ENCODE measurements around the gene KPNB1.
A peak's percentile ranks its signal among the peaks of the same experiment; 100 is the strongest.
"Not testable (repeated sequence)": the region's sequence is repeated elsewhere in the genome, so short reads cannot be mapped to it uniquely, and the experiment has no call there.

Gene KPNB1

DNA sequence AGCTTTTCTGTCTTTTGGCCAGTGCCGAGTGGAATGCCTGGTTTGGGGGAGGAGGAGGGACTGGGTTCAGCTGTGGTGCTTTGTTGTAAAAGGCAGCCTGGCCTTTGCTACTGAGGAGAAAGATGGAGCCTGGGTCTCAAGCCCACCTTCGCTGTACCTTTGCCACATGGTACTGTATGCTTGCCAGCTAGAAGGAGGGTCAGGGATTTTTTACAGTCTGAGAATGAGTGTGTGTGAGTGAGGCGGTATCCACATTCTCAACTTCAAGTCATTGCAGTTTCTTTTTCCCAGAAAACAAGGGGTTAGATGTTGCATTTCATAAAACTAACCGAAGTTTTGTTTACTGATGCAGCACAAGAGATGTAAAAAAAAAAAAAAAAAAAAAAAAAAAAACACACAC, 33.0 kb downstream of the KPNB1 start:
- DNase-seq, result not testable (repeated sequence)

- DNase-seq, result no peak
Observed at GRCh38 chr17:47684025-47684424, 34.3 kb downstream of the KPNB1 start.

DNA sequence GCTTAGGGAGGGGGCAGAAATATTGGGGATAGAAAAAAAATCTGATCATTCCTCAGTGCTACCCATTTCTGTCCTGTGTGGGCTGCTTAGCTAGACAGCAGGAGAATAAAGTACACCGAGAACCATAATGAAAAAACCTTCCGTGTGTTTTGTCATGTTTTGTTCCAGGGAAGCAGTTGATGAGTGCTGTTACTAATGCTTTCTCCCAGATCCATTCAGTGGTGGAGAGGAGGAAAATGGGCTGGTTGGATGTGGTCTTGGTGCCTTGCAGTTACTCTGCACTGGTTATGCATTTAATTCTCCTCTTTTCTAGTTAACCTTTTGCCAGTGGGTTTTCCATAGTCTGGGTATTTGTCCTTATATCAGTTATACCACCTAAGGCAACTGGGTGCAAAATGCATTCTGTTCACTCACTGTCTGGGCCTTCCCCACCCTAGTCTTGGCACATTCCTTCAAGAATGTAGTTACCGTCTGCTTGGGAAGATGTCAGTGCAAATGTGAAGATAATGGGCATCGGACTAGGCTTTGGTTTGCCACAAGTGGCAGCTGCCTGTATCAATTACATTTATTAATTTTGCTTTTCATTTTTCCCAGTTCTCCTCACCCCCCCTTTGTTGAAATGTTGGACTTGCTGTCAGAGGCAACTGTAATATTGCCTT, 34.9 kb downstream of the KPNB1 start:
- no peak for DNase-seq

- DNase-seq, result peak; percentile 24
Observed at GRCh38 chr17:47685556-47686275, 36.0 kb downstream of the KPNB1 start.

- peak; percentile 53 for DNase-seq
Observed at GRCh38 chr17:47686276-47686635, 36.5 kb downstream of the KPNB1 start.

GRCh38 chr17:47686664-47687327, 37.1 kb downstream of the KPNB1 start:
- DNase-seq, result no peak

DNA sequence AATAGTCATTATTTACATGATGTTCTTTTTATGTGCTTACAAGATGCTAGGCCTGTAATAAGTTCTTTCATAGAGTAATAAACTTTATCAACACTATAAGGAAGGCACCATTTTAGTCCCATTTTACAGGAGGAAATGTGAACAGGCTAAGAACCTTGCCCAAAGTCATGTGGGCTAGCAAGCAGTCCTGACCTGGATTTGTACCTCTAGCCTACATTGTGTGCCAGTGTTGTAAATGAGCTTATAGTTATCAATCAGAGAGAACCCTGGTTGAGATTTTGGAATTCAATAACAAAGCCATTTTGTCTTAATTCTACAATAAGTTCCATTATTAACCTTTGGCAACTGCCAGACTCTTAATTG, 37.6 kb downstream of the KPNB1 start:
- DNase-seq, result no peak

DNA sequence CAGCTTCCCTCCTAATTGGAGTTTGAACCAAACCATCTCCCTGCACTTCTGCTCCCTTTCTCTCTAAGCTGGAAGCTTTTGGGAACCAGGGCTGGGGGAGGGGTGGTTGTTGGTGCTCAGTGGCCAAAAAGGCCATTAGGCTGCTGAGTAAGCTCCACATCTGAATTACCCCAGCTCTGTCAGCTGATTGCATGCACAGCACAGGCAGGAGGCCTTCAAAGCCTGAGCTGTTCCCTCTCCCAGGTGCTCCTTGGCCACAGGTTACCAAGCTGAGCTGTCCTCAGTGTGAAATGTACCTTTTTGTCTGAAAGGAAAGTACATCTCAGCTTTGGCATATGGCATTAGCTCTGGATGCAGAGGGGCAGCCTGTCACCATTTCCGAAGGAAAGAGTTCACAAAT, 38.0 kb downstream of the KPNB1 start:
- DNase-seq, result peak; percentile 38

DNA sequence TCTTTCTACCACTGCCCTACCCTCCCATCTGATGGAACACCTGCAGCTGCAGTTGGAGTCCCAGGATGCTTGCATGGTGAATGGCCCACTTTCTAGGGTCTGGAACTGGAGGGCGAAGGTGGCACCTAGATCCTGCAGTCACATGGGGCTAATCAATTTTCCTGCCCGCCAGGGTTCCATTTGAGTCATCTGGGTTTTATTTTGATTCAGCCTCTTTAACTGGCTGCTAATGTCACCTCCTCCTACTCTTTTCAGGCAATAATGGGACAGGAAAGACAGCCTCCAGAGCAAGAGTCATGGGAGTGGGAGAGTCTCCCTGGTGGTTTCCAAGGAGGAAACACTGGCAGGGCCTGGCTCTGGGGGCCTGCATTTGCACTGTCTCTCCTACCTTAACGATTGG, 40.4 kb downstream of the KPNB1 start:
- no peak for DNase-seq

DNA sequence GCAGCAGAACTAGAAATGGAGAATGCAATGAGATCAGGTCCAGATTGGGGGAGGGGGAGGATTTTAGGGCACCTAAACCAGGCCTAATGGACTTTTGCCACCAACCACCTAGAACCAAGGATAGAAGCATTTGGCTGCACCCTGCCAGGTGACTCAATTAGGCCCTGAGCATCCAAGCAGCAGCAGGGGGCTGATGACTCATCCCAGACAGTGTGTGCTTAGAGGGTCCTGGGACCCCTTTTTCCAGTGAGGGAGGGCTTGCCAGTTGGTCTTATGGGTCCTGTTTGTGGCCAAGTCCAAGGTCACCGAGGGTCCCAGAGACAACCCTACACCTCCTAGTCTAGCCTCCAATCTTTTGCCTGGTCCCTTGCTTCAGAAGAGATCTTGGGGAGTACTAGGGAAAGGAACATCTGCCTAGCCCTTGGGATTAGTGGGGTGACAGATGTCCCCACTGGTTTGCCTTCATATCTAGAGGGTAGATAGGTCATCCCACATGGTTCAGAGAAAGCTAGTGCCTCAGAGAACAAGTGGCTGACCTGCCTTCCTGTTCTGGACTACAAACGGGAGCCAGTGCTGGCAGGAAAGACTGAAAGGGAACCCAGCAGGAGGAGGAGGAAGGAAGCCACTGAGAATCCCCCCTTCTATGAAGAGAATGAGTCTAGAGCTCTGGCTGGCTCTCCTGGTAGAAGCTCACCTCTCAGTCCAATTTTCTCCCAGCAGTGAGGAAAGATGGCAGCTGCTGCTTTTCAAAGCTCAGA, 42.6 kb downstream of the KPNB1 start:
- DNase-seq, result no peak

DNA sequence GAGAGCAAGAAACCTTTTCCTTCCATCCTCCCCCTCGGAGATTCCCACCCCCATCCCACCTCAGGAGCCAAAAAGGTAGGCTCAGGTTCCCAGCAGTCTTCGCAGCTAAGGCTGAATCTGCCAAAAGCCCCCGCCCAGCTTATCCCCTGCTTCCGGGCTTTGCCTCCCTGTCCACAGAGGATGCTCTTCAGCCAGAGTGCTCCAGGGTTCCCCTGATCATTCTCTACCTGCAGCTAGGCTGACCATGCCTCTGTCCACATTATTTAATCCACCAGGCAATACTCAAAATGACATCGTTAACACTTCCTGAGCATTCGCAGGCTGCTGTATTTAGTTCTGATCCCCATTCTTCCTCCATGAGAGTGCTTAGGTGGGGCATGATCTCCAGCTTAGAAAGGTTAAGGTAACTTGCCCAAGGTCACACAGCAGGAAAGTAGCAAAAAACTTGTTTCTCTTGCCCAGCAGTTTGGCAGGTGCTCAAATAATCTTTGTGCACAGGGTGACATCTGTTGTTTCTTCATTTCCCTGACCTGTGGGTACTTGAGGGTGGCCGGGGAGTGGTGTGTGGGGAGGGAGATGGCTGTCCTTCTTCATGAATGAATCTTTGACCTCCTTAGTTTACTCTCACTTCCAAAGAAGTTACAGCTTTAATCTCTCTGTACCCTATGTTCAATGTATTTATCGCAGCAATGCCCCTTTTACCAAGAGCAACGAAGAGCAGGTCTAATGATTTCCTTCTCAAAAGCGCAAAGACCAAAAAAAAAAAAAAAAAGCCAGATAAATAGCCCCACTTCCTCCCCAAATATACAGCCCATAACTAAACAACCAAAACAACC, 43.4 kb downstream of the KPNB1 start:
- no peak for DNase-seq

- DNase-seq, result peak; percentile 71
Observed at GRCh38 chr17:47693731-47694580, 44.2 kb downstream of the KPNB1 start, which contains the start of gene TBKBP1. TBKBP1 (plus strand) TSS chr17:47694161; CDS start chr17:47696113, 1,952 bp downstream.

- peak; percentile 57 for DNase-seq
Observed at GRCh38 chr17:47694581-47695428, 45.1 kb downstream of the KPNB1 start.

DNA sequence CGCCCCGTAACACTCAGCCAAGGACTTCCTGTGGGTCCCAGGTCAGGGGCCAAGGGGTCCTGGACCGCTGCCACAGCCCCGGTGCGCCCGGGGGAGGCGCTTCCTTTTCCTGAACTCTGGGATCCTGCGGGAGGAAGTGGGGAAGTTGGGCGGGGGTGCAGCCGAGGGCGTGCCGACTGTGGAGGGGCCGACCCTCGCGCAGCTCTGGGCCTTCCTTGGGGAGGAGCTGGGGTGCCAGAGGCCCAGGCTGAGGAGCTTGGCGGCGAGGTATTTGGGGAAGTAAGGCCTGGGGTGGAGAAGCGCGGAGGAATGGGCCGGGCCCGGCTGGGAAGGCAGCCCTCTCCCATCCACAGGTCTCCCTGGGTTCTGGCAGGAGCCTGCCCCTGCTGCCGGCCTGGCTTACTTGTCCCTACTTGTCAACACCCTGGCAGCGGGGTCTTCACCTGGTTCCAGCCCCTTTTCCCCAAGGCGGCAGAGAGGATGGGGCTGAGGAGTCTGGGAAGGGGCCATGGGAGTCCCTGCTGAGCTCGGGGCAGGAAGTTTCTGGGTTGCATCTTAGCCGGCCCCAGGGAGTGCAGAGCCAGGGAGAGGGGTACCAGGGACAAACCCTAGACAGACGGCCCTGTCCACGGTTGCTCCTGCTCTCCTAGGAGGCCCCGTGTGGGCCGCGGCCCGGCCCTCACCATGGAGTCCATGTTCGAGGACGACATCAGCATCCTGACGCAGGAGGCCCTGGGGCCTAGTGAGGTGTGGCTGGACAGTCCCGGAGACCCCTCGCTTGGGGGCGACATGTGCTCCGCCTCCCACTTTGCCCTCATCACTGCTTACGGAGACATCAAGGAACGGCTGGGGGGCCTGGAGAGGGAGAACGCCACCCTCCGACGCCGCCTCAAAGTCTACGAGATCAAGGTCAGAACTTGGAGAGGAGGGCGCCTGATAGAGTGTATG, 46.0 kb downstream of the KPNB1 start:
- DNase-seq, result peak; percentile 58

DNA sequence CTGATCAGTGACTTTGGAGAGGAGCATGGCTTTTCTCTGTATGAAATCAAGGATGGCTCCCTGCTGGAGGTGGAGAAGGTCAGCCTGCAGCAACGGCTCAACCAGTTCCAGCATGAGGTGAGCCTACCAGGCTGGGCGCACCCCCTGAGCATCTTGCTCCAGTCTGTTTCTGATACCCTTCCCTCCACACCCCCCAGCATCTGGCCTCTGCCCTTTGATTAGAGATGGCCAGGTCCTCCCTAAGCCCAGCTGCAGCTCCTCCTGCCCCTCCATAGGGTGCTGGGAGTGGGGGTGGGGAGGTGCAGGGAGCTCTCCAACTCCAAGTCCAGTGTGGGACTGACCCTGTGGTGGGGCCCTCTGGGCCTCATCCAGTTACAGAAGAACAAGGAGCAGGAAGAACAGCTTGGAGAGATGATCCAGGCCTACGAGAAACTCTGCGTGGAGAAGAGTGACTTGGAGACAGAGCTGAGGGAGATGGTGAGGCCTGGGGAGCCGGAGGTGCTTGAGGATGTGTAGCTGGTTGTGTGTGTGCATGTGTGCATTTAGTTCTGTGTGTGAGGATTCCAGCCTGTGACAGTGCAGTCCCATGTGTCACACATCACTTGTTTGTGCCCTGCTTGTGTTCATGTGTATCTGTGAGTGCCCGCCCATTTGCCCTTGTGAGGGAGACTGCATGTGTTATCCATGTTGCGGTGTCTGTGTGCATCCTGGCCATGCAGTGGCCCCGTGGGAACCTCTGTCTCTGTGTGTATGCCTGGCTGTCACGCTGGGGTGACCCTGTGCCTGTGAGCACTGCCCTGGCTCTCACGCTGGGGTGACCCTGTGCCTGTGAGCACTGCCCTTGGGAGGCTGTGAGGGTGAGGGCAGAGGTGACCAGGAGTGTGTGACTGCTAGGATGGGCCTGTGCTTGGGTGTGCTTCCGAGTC, 47.3 kb downstream of the KPNB1 start:
- DNase-seq, result no peak

DNA sequence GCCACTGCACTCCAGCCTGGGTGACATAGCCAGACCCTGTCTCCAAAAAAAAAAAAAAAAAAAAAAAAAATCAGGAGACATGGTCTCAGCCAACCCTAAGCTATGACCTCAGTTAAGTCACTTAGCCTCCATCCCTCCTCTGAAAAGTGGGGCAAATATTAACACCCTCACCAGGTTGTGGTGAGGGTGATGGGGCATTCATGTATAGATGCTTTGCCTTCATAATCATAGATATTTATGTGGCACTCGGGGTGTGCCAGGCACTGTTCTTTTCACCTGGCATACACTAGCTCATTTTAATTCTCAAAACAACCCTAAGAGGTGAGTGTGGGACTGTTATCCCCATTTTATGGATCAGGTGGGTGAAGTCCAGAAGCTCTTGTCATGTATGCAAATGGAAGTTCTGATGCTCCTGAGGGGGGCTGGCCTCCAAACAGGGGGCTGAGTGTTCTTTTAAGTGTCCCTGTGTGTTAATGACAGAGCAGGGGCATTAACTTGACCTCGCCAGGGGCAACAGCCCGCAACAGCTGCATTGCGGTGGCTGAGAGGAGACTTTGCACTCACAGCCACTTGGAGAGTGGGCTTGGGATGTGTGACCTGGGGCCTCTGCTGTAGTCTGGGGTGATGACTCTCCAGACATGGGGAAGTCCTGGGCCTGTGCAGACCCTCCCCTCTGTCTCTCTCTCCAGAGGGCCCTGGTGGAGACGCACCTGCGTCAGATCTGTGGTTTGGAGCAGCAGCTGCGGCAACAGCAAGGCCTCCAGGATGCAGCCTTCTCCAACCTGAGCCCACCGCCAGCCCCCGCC, 48.4 kb downstream of the KPNB1 start:
- DNase-seq, result no peak
